HepG2 (cell line): ENCODE results near the gene MYO1E. TPM values are rescaled to one million over a fixed set of nuclear protein-coding genes. Genes with fewer than 3 reads are reported as not detected.

Experiments used
- ATF7-NPFF ChIP-seq: sonication (generic); formaldehyde crosslinking; IDR thresholded peaks from 2 replicates; pipeline ENCODE4 v1.8.1; 2023; ENCODE audit warnings: mild to moderate bottlenecking, low read depth, missing genetic modification reagents, moderate library complexity
- CBX5 ChIP-seq: sonication (generic); formaldehyde crosslinking; IDR thresholded peaks from 2 replicates; pipeline ENCODE4 v1.4.0; 2020; ENCODE audit warnings: missing genetic modification reagents, borderline replicate concordance
- HIC2 ChIP-seq: sonication (generic); formaldehyde crosslinking; IDR thresholded peaks from 2 replicates; pipeline ENCODE4 v1.9.0; 2022; ENCODE audit warnings: low read depth, missing genetic modification reagents
- ISL2 ChIP-seq: sonication (generic); formaldehyde crosslinking; IDR thresholded peaks from 2 replicates; pipeline ENCODE4 v1.5.0; 2020; ENCODE audit warnings: missing genetic modification reagents
- MIER3 ChIP-seq: IDR thresholded peaks from 2 replicates; pipeline ENCODE4 v1.6.1; 2016; ENCODE audit warnings: missing compliant biosample characterization, borderline replicate concordance
- NR2F2 ChIP-seq: IDR thresholded peaks from 2 replicates; pipeline ENCODE4 v1.6.1; 2012; ENCODE audit warnings: low read depth, inconsistent platforms, borderline replicate concordance
- PLSCR1 ChIP-seq: sonication (generic); formaldehyde crosslinking; IDR thresholded peaks from 2 replicates; pipeline ENCODE4 v1.5.0; 2020; ENCODE audit warnings: missing genetic modification reagents, mild to moderate bottlenecking, borderline replicate concordance
- SP2 ChIP-seq: sonication (generic); formaldehyde crosslinking; IDR thresholded peaks from 2 replicates; pipeline ENCODE4 v1.5.1; 2020; ENCODE audit warnings: mild to moderate bottlenecking, missing genetic modification reagents
- SPEN ChIP-seq: sonication (generic); formaldehyde crosslinking; IDR thresholded peaks from 2 replicates; pipeline ENCODE4 v1.5.1; 2020; ENCODE audit warnings: low read depth, mild to moderate bottlenecking, missing genetic modification reagents
- SYNCRIP ChIP-seq: fragments of 200-400 bp; formaldehyde crosslinking; IDR thresholded peaks from 2 replicates; pipeline ENCODE4 v1.6.1; 2018; ENCODE audit warnings: mild to moderate bottlenecking, low read depth, low read length; ENCODE audit not compliant: insufficient read depth
- TCF12 ChIP-seq, 2 experiments: fragments of 450-650 bp in 1 of 2; sonication (generic) in 1 of 2; formaldehyde crosslinking in 1 of 2; IDR thresholded peaks; 2 replicates each; pipeline versions ENCODE4 v1.6.1 to v1.8.0; 2017 to 2022; ENCODE audit warnings: antibody characterized with exemption in 1 of 2, mild to moderate bottlenecking in 1 of 2, missing genetic modification reagents in 1 of 2, moderate library complexity in 1 of 2
- ZBTB20 ChIP-seq: sonication (generic); formaldehyde crosslinking; IDR thresholded peaks from 2 replicates; pipeline ENCODE4 v1.8.1; 2023; ENCODE audit warnings: missing genetic modification reagents, low read depth, mild to moderate bottlenecking, borderline replicate concordance
- ZBTB40 ChIP-seq, 2 experiments: fragments of 450-650 bp in 1 of 2; sonication (generic) in 1 of 2; formaldehyde crosslinking in 1 of 2; IDR thresholded peaks; 2 replicates each; pipeline versions ENCODE4 v1.6.1 to v1.8.0; 2016 to 2022; ENCODE audit warnings: antibody characterized with exemption in 1 of 2, mild to moderate bottlenecking in 1 of 2, missing genetic modification reagents in 1 of 2
- ZFP37 ChIP-seq: sonication (generic); formaldehyde crosslinking; IDR thresholded peaks from 2 replicates; pipeline ENCODE4 v1.4.0; 2020; ENCODE audit warnings: missing genetic modification reagents, borderline replicate concordance
- ZSCAN25 ChIP-seq: sonication (generic); formaldehyde crosslinking; IDR thresholded peaks from 2 replicates; pipeline ENCODE4 v1.8.0; 2022; ENCODE audit warnings: mild to moderate bottlenecking, missing genetic modification reagents
- ZSCAN9 ChIP-seq: IDR thresholded peaks from 2 replicates; pipeline ENCODE4 v1.6.1; 2016; ENCODE audit warnings: borderline replicate concordance
- polyA plus RNA-seq, 8 experiments: library from polyadenylated mRNA; depleted of rRNA in 3 of 8; stranded (reverse) in 7 of 8; unstranded in 1 of 8; fragments of >200 nt; fragmentation: Illumina TruSeq in 4 of 8; extraction: Trizol in 4 of 8; gene quantifications; 2 replicates each; pipeline versions ENCODE4 v1.2.1 to v1.2.3, GENCODE V29; 2011 to 2016; ENCODE audit warnings: low read depth in 4 of 8, missing spikeins in 1 of 8, mixed read lengths in 1 of 8; ENCODE audit not compliant: insufficient read depth in 1 of 8
- total RNA-seq, 5 experiments: library from RNA; depleted of rRNA; stranded (reverse); fragments of >200 nt; fragmentation: Illumina TruSeq; extraction: Trizol; gene quantifications; 2 replicates each; pipeline ENCODE4 v1.2.3, GENCODE V29; 2016; ENCODE audit warnings: low read depth in 1 of 5

Gene MYO1E
- total and polyA plus RNA-seq, 2 of the 13 experiments (the other 11 are each of a cell fraction or from before 2014, with no cell fraction given), result 15.7 to 25.1 TPM

- TF ChIP-seq ZBTB40 (IDR thresholded peaks at IDR 0.05) (no peak), ZBTB40 (CRISPR knock-in tag; IDR thresholded peaks at IDR 0.05) (no peak), SYNCRIP (no peak), NR2F2 (no peak), ZBTB20 (CRISPR knock-in tag) (no peak), ZSCAN25 (CRISPR knock-in tag) (no peak), ATF7-NPFF (CRISPR knock-in tag) (no peak), ZFP37 (CRISPR knock-in tag) (no peak), TCF12 (IDR thresholded peaks at IDR 0.05) (no peak), TCF12 (CRISPR knock-in tag; IDR thresholded peaks at IDR 0.05) (no peak), SPEN (CRISPR knock-in tag) (no peak), SP2 (CRISPR knock-in tag) (no peak), PLSCR1 (CRISPR knock-in tag) (no peak), MIER3 (no peak), ISL2 (no peak), HIC2 (CRISPR knock-in tag) (no peak), CBX5 (CRISPR knock-in tag) (no peak), ZSCAN9 (no peak)
Observed at GRCh38 chr15:59138243-59138642, 234.4 kb downstream of the MYO1E start (continued).
